Measurements from ENCODE around the gene TCEANC2.

DNA sequence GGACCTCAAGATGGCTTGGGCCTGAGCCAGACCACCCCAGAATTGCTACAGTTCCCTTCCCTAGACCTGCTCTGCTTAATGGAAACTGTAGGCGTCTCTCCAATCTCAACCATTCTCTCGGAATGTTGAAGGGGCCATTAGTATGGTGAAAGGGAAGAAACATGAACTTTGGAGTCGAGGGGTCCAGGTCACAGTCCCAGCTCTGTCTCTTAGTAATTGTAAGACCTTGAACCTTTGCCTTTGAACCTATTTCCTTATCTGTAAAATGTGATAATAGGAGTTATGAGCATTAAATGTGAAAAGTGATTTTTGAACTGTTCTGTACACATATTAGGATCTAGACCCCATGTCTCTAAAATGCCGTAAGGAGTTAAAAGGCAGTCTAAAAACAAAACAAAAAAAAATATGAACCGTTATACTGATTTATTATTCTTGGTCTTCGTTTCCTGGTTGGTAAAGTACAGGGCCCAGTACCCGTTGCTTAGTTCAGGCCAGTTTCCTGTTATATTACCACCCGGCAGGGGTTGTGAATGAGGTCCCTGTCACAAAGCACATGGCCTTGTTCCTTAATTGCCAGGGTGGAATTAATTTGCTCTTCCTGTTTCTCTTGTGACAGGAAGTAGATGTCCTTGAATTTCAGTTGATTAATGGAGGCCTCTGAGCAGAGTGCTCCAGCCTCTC is 42.3 kb downstream of the TCEANC2 start:
- TF ChIP-seq, protein P1, sequence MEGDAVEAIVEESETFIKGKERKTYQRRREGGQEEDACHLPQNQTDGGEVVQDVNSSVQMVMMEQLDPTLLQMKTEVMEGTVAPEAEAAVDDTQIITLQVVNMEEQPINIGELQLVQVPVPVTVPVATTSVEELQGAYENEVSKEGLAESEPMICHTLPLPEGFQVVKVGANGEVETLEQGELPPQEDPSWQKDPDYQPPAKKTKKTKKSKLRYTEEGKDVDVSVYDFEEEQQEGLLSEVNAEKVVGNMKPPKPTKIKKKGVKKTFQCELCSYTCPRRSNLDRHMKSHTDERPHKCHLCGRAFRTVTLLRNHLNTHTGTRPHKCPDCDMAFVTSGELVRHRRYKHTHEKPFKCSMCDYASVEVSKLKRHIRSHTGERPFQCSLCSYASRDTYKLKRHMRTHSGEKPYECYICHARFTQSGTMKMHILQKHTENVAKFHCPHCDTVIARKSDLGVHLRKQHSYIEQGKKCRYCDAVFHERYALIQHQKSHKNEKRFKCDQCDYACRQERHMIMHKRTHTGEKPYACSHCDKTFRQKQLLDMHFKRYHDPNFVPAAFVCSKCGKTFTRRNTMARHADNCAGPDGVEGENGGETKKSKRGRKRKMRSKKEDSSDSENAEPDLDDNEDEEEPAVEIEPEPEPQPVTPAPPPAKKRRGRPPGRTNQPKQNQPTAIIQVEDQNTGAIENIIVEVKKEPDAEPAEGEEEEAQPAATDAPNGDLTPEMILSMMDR (IDR thresholded peaks at IDR 0.05), result no peak
- no peak for TF ChIP-seq POLR2A (IDR thresholded peaks at IDR 0.05)

Data from testis (tissue), 2 donors.